Caki2 (cell line): ENCODE data around the gene CKMT1A. TPM values are rescaled to one million over a fixed set of nuclear protein-coding genes. Genes with fewer than 3 reads are reported as not detected.
"Not testable (repeated sequence)": the region's sequence is repeated elsewhere in the genome, so short reads cannot be mapped to it uniquely, and the experiment has no call there.

ENCODE experiments used
- DNase-seq: peaks from one replicate; pipeline ENCODE4 v3.0.0-alpha.2; 2015; ENCODE audit warnings: low read depth
- in situ Hi-C: cut with HindIII; loops from 2 replicates; pipeline ENCODE4 v1.10.0; 2016; ENCODE audit warnings: low sequenced_read_pairs, low pct_unique_long_range_greater_than_20kb, mixed read lengths
- total RNA-seq: library from RNA; depleted of rRNA; stranded (reverse); fragments of >200 nt; shearing (Covaris generic); gene quantifications from 2 replicates; pipeline ENCODE4 v1.2.3, GENCODE V29; 2014; ENCODE audit warnings: low replicate concordance; rRNA removed

The CKMT1A gene
- total RNA-seq, 1 experiment from 2014 or later: 0.78 TPM

DNA sequence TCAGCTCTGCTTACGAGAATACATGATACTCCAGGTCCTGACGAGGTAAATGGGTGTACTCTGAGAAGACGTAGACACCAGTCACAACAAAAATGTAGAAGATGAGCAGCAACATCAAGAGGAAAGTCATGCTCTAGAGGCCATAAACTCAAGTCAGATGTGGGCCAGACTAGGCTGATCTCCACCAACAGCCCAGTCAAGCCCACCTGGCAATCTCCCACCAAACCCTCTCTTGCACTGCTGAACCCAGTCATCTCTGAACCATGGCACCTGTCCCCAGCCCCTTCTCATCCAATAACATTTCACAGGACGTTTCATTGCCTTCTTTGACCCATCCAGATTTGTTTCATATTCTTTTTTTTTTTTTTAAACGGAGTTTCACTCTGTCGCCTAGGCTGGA is 41.8 kb downstream of the CKMT1A start:
- no peak for DNase-seq
- in situ Hi-C loops: no loop called here

DNA sequence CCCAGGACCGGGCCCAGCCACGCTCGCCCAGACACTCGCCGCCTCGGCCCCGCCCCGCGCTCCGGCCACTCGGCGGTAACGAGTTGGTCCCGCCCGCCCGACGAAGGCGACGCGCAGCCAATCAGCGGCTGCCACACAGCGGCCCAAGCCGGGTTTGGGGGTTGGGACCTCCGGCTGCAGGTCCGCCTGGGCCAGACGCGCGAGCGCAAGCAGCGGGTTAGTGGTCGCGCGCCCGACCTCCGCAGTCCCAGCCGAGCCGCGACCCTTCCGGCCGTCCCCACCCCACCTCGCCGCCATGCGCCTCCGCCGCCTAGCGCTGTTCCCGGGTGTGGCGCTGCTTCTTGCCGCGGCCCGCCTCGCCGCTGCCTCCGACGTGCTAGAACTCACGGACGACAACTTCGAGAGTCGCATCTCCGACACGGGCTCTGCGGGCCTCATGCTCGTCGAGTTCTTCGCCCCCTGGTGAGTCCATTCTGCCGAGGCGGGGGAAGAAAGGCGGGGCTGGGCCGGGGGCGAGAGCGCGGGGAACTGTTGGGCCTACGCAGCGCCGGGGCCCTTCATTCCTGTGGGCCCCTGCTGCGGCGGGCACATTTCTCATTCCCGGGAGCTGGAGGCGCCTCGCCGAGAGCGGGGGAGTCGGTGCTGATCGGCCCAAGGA is 52.7 kb downstream of the CKMT1A start, which contains the start of gene PDIA3:
TSS of gene PDIA3 (plus strand) at position 194 of the 658 bp plus-strand sequence. CDS start at position 296, 102 bp downstream.
- in situ Hi-C loops: not testable (repeated sequence)
- DNase-seq: peak; percentile 83

DNA sequence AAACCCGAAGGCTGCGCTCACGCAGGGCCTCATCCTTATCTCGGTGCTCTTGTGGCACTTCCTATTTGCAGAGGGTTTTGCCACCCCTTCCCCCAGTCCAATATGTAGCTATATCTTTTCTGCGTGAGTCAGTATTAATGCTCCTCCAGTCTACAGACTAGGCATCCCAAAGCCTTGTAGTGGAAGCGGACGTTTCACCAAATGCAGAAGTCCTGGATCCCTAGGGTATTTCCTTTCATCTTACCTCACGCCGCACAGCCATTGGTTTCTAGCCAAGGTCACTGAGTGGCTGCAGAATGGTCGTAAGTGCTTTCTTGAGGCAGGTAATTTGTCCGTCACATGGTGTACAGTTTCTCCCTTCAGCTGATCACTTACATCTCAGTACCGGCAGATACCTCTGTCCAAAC is 53.2 kb downstream of the CKMT1A start:
- peak; percentile 40 for DNase-seq
- in situ Hi-C loops: not testable (repeated sequence)

DNA sequence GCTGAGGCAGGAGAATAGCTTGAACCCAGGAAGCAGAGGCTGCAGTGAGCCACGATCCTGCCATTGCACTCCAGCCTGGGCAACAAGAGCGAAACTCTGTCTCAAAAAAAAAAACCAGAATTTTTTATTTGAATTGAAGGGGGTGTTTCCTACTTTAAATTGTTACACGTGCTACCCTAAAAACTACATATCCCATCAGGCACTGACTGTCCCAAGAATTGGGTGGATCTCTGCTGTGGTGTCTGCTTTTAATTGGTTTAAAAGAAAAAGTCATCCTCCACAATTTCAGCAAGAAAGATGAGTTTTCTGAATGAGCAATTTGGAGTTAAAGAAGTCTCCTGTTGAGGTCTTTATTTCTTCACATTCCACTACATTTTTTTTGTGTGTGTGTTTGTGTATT is 54.7 kb downstream of the CKMT1A start:
- no peak for DNase-seq
- in situ Hi-C loops: no loop called here

Other genes starting within 250 kb of the CKMT1A start
- 31.6 and 35.0 TPM in 2 replicates for gene TP53BP1, start 200.7 kb upstream of the CKMT1A start, total RNA-seq
- gene MAP1A, start 176.3 kb upstream of the CKMT1A start, total RNA-seq: 0.41 and 0.49 TPM in 2 replicates
- gene PPIP5K1, start 103.7 kb upstream of the CKMT1A start, total RNA-seq: 4.5 and 17.6 TPM in 2 replicates
- 12.5 TPM in 1 of 2 replicates, not detected in the other for gene CKMT1B, start 99.8 kb upstream of the CKMT1A start, total RNA-seq
- gene STRC, start 75.1 kb upstream of the CKMT1A start, total RNA-seq: not detected in 2 replicates
- 0.37 and 5.8 TPM in 2 replicates for gene CATSPER2, start 45.0 kb upstream of the CKMT1A start, total RNA-seq
- 180 and 200 TPM in 2 replicates for gene PDIA3, start 52.6 kb downstream of the CKMT1A start, total RNA-seq
- gene ELL3, start 83.1 kb downstream of the CKMT1A start, total RNA-seq: 8.1 and 11.6 TPM in 2 replicates
- gene SERF2, start 98.5 kb downstream of the CKMT1A start, total RNA-seq: 1,425 and 1,758 TPM in 2 replicates
- not detected in 2 replicates for gene SERINC4, start 106.4 kb downstream of the CKMT1A start, total RNA-seq
- gene HYPK, start 106.7 kb downstream of the CKMT1A start, total RNA-seq: 0.81 and 3.8 TPM in 2 replicates
- gene MFAP1, start 130.8 kb downstream of the CKMT1A start, total RNA-seq: 5.3 and 9.5 TPM in 2 replicates
- 26.6 and 29.6 TPM in 2 replicates for gene WDR76, start 133.1 kb downstream of the CKMT1A start, total RNA-seq